ENCODE data around the gene POU2F3.

The POU2F3 gene

GRCh38 chr11:120324932-120325810, 85.2 kb downstream of the POU2F3 start, which contains the start of gene TLCD5 (continued):
- TF ChIP-seq ZNF302 (tag by site-specific recombination; IDR thresholded peaks at IDR 0.05; ENCODE audit: low read depth) (no peak), AEBP2 (tag by site-specific recombination; IDR thresholded peaks at IDR 0.05; ENCODE audit: borderline replicate concordance) (no peak), ZNF473 (tag by site-specific recombination; IDR thresholded peaks at IDR 0.05) (no peak), GLI2 (tag by site-specific recombination; IDR thresholded peaks at IDR 0.05; ENCODE audit: borderline replicate concordance, low read depth) (no peak), ATF2 (tag by site-specific recombination; IDR thresholded peaks at IDR 0.05; ENCODE audit: low read depth) (no peak), ZNF155 (tag by site-specific recombination; IDR thresholded peaks at IDR 0.05) (no peak), REPIN1 (tag by site-specific recombination; IDR thresholded peaks at IDR 0.05; ENCODE audit: low read depth) (no peak), PATZ1 (tag by site-specific recombination; IDR thresholded peaks at IDR 0.05) (peak; percentile 95), ZNF488 (tag by site-specific recombination; IDR thresholded peaks at IDR 0.05) (no peak), ZNF571 (tag by site-specific recombination; IDR thresholded peaks at IDR 0.05) (no peak), ZEB2 (tag by site-specific recombination; IDR thresholded peaks at IDR 0.05) (peak; percentile 74), ZIC2 (tag by site-specific recombination; IDR thresholded peaks at IDR 0.05) (no peak), ZNF837 (tag by site-specific recombination; IDR thresholded peaks at IDR 0.05) (no peak), ZNF639 (tag by site-specific recombination; IDR thresholded peaks at IDR 0.05) (no peak; the same call in 1 of the 2 replicates), SP7 (tag by site-specific recombination; IDR thresholded peaks at IDR 0.05) (peak; percentile 52; the same call in 1 of the 2 replicates), ZBTB8A (tag by site-specific recombination; IDR thresholded peaks at IDR 0.05) (peak; percentile 55), TCF7L2 (IDR thresholded peaks at IDR 0.05; ENCODE audit: borderline replicate concordance, low read depth, low read length) (no peak), HOXA7 (CRISPR knock-in tag; IDR thresholded peaks at IDR 0.05; ENCODE audit: borderline replicate concordance) (no peak), ZNF596 (tag by site-specific recombination; IDR thresholded peaks at IDR 0.05) (0 out of 2 replicates have a peak, but pooled peaks have one; percentile 5), ZNF202 (tag by site-specific recombination; IDR thresholded peaks at IDR 0.05; ENCODE audit: borderline replicate concordance) (no peak), KLF7 (tag by site-specific recombination; IDR thresholded peaks at IDR 0.05; ENCODE audit: borderline replicate concordance) (no peak), ZNF354C (tag by site-specific recombination; IDR thresholded peaks at IDR 0.05; ENCODE audit: borderline replicate concordance, low read depth) (no peak), ZNF248 (tag by site-specific recombination; IDR thresholded peaks at IDR 0.05) (no peak), ZSCAN4 (tag by site-specific recombination; IDR thresholded peaks at IDR 0.05) (no peak), ZNF544 (tag by site-specific recombination; IDR thresholded peaks at IDR 0.05) (no peak), ZFP41 (tag by site-specific recombination; IDR thresholded peaks at IDR 0.05; ENCODE audit: borderline replicate concordance) (no peak), ZNF645 (tag by site-specific recombination; IDR thresholded peaks at IDR 0.05) (no peak), ZNF776 (tag by site-specific recombination; IDR thresholded peaks at IDR 0.05; ENCODE audit: borderline replicate concordance) (no peak), ZFHX2 (tag by site-specific recombination; conservative IDR thresholded peaks at IDR 0.05) (peak; percentile 40)
